Lower leg skin (tissue), 4 donors: ENCODE data around the gene GLG1. TPM values are rescaled to one million over a fixed set of nuclear protein-coding genes. Genes with fewer than 3 reads are reported as not detected.

Source experiments
- DNase-seq, 2 donors: peaks; one replicate each; pipeline ENCODE4 v3.0.0-alpha.2; 2019; ENCODE audit warnings: low spot score in 2 of 2
- H3K4me3 ChIP-seq: fragments of 200-600 bp; sonication (generic); 2 replicates; pipeline ENCODE4 v1.5.1; 2017; ENCODE audit warnings: mild to moderate bottlenecking, low read depth; ENCODE audit not compliant: poor library complexity, severe bottlenecking
- CTCF ChIP-seq, 3 donors: fragments of 450-650 bp; IDR thresholded peaks; one replicate each; pipeline ENCODE4 v1.5.1; 2016; ENCODE audit warnings: antibody characterized with exemption in 3 of 3, mild to moderate bottlenecking in 3 of 3, moderate library complexity in 2 of 3
- POLR2A ChIP-seq, 2 donors: fragments of 450-650 bp; IDR thresholded peaks; one replicate each; pipeline ENCODE4 v1.6.1; 2016 to 2017; ENCODE audit warnings: antibody characterized with exemption in 2 of 2, mild to moderate bottlenecking in 1 of 2, moderate library complexity in 1 of 2
- WGBS, 2 donors: methylation state at CpG; one replicate each; pipeline ENCODE4 v1.1.5; 2018; 5-methylcytosine and 5-hydroxymethylcytosine counted together
- intact Hi-C: fragments of 100-400 bp; cut with DNase I; formaldehyde crosslinking; loops from one replicate; pipeline ENCODE4 v1.15.0; 2023; ENCODE audit warnings: low total_unique reads
- total RNA-seq, 4 donors: library from RNA; depleted of rRNA; stranded (reverse); fragments of >200 nt; gene quantifications; one replicate each; pipeline ENCODE4 v1.1.0, GENCODE V29; 2016

GLG1 gene
- total RNA-seq, 4 donors from 2014 or later: 64.7 to 113 (median 92.5) TPM

- 63 to 67% methylated on average over 7 of the region's 7 CpGs for WGBS, 2 donors
- TF ChIP-seq CTCF (IDR thresholded peaks at IDR 0.05) (no peak), POLR2A (IDR thresholded peaks at IDR 0.05) (no peak)
- no peak for DNase-seq
- intact Hi-C loops: no loop called here
- no peak overlapping the region for H3K4me3 ChIP-seq
Measured at GRCh38 chr16:74501484-74502478, 105.1 kb downstream of the GLG1 start.

- WGBS, 2 donors: 77 to 80% methylated on average over 3 of the region's 3 CpGs
- TF ChIP-seq POLR2A (IDR thresholded peaks at IDR 0.05) (no peak), CTCF (IDR thresholded peaks at IDR 0.05) (no peak)
- no peak overlapping the region for H3K4me3 ChIP-seq
- intact Hi-C loops: no loop called here
- DNase-seq: no peak
Measured at GRCh38 chr16:74500907-74501306, 106.0 kb downstream of the GLG1 start.

DNA sequence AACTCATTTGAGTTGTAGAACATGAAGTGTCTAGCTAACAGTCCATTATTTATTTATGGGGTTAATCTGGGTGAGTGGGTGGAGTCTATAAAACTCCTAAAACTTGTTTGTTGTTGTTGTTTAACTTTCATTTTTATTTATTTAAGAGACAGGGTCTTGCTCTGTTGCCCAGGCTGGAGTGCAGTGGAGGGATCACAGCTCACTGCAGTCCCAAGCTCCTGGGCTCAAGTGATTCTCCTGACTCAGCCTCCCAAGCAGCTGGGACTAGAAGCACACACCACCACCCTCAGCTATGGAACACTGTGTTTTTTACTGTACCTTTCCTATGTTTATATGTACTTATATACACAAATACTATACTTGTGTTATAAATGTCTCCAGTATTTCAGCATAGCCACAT, 107.8 kb downstream of the GLG1 start:
- no peak overlapping the region for H3K4me3 ChIP-seq
- intact Hi-C loops: no loop called here
- no peak for DNase-seq
- TF ChIP-seq CTCF (IDR thresholded peaks at IDR 0.05) (no peak), POLR2A (IDR thresholded peaks at IDR 0.05) (no peak)

DNA sequence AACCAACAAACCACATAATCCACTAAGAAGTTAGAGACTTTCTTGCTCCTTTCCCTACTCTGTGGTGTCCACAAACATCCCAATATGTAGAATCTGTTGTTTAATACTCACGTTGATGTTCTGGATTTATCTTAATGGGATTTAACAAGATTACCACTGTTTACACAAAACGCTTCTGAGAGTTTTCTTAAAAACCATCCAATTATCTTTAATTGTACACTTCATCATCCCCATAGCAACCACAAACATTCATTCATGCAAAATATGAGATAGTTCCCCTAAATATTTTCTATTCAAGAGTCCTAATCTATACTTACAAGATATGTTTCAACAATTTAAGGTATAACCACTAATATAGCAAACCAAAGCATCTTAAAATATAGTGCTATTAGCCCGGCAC, 109.2 kb downstream of the GLG1 start:
- no peak for TF ChIP-seq CTCF (IDR thresholded peaks at IDR 0.05)
- no peak for TF ChIP-seq POLR2A (IDR thresholded peaks at IDR 0.05)
- no peak overlapping the region for H3K4me3 ChIP-seq
- intact Hi-C loops: no loop called here
- WGBS, 2 donors: 94 to 95% methylated on average over 3 of the region's 3 CpGs
- no peak for DNase-seq

- 94 to 100% methylated on average over 3 of the region's 3 CpGs for WGBS, 2 donors
Measured at GRCh38 chr16:74496054-74496453, 110.9 kb downstream of the GLG1 start.

More at GRCh38 chr16:74496054-74496453, 110.9 kb downstream of the GLG1 start:
- no peak for DNase-seq
- intact Hi-C loops: no loop called here
- H3K4me3 ChIP-seq: no peak overlapping the region
- TF ChIP-seq CTCF (IDR thresholded peaks at IDR 0.05): no peak
- no peak for TF ChIP-seq POLR2A (IDR thresholded peaks at IDR 0.05)
